ENCODE measurements around the gene HSPA9. TPM values are rescaled to one million over a fixed set of nuclear protein-coding genes. Genes with fewer than 3 reads are reported as not detected.

HSPA9 gene
- total and polyA plus RNA-seq, 9 of the 15 experiments (the other 6 are each of a cell fraction or from before 2014, with no cell fraction given) = 195 to 583 (median 514) TPM

GRCh38 chr5:138563340-138564118 lies 11.7 kb downstream of the HSPA9 start (continued):
- no peak for TF ChIP-seq RERE (CRISPR knock-in tag; IDR thresholded peaks at IDR 0.05; ENCODE audit: borderline replicate concordance)
- no peak for TF ChIP-seq RBM17 (IDR thresholded peaks at IDR 0.05; ENCODE audit: borderline replicate concordance, low read depth, low read length)
- TF ChIP-seq ZNF395 (CRISPR knock-in tag; IDR thresholded peaks at IDR 0.05) = no peak
- no peak for TF ChIP-seq ZNF318 (IDR thresholded peaks at IDR 0.05; ENCODE audit: borderline replicate concordance in 1 of 2, low read depth in 1 of 2)
- no peak for TF ChIP-seq POLR3G (IDR thresholded peaks at IDR 0.05; ENCODE audit: extremely low read depth, insufficient read length, insufficient replicate concordance)
- no peak for TF ChIP-seq MAZ (CRISPR knock-in tag; conservative IDR thresholded peaks at IDR 0.05 in 1 of 2, IDR thresholded peaks at IDR 0.05 in 1 of 2)
- TF ChIP-seq, protein P1, sequence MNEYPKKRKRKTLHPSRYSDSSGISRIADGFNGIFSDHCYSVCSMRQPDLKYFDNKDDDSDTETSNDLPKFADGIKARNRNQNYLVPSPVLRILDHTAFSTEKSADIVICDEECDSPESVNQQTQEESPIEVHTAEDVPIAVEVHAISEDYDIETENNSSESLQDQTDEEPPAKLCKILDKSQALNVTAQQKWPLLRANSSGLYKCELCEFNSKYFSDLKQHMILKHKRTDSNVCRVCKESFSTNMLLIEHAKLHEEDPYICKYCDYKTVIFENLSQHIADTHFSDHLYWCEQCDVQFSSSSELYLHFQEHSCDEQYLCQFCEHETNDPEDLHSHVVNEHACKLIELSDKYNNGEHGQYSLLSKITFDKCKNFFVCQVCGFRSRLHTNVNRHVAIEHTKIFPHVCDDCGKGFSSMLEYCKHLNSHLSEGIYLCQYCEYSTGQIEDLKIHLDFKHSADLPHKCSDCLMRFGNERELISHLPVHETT (CRISPR knock-in tag; conservative IDR thresholded peaks at IDR 0.05 in 1 of 2, IDR thresholded peaks at IDR 0.05 in 1 of 2) = no peak

Measured in K562 (cell line).